K562 (cell line): ENCODE results near the gene PACRG. TPM values are rescaled to one million over a fixed set of nuclear protein-coding genes. Genes with fewer than 3 reads are reported as not detected.

Source experiments
- ATAC-seq: fragments of 200-7000 bp; cut with Tn5 transposase; 3 replicates; pipeline ENCODE4 v1.9.1; 2020; ENCODE audit warnings: moderate library complexity
- BruUV-seq: library from RNA; stranded (reverse); fragments of 400-500 nt; replicated peaks from 2 replicates; lab custom pipeline; 2021; lab: Mats Ljungman, UMichigan
- CTCF ChIA-PET: fragments of 300-600 bp; formaldehyde crosslinking; extraction: SDS; loops from one replicate; lab custom pipeline; 2021; ENCODE audit warnings: low intra/inter-chr PET ratio; lab: Yijun Ruan, JAX
- POLR2A ChIA-PET: fragments of 300-600, 350-650 bp; sonication (Branson Sonifier 250); formaldehyde crosslinking; extraction: SDS; loops from one replicate; lab custom pipeline; 2021; ENCODE audit warnings: antibody characterized with exemption, inconsistent platforms; lab: Yijun Ruan, JAX
- DNase-seq, 4 experiments: peaks; one replicate each; pipeline versions ENCODE4 v3.0.0 to v3.0.0-alpha.2; 2011 to 2018; ENCODE audit warnings: low spot score in 3 of 4, mixed read lengths in 3 of 4; ENCODE audit errors: extremely low read depth in 1 of 4
- FAIRE-seq: peaks from 2 replicates; lab custom pipeline; 2011; peaks lifted over from hg19 to GRCh38; lab: Jason Lieb, UNC
- H2AFZ ChIP-seq: 2 replicates; pipeline ENCODE4 v1.6.0; 2011; ENCODE audit warnings: low read depth, low read length, control low read depth, inconsistent platforms
- H3K27ac ChIP-seq: fragments of 200-600 bp; 3 replicates; pipeline ENCODE4 v1.8.0; 2011; ENCODE audit warnings: low read depth, mild to moderate bottlenecking, control low read depth, inconsistent platforms, low read length, moderate library complexity, mixed read lengths; ENCODE audit errors: extremely low read depth
- H3K27me3 ChIP-seq, 2 experiments: fragments of 300-600 bp in 1 of 2; 2 replicates in 1 of 2; 3 replicates in 1 of 2; pipeline versions ENCODE4 v1.6.0 to v1.8.0; 2011; ENCODE audit warnings: inconsistent platforms in 2 of 2, low read length in 2 of 2, mild to moderate bottlenecking in 1 of 2, mixed read lengths in 1 of 2, moderate library complexity in 1 of 2; ENCODE audit not compliant: control insufficient read depth in 2 of 2, insufficient read depth in 2 of 2
- H3K36me3 ChIP-seq: fragments of 300-600 bp; 3 replicates; pipeline ENCODE4 v1.8.0; 2011; ENCODE audit warnings: mild to moderate bottlenecking, low read length, inconsistent platforms; ENCODE audit not compliant: control insufficient read depth, insufficient read depth
- H3K4me1 ChIP-seq, 2 experiments: fragments of 200-600 bp in 1 of 2; replicated peaks in 1 of 2; 2 replicates in 1 of 2; 3 replicates in 1 of 2; pipeline versions ENCODE4 v1.5.1 to v1.8.0; 2011; ENCODE audit warnings: inconsistent platforms in 2 of 2, low read length in 2 of 2, mild to moderate bottlenecking in 1 of 2, mixed read lengths in 1 of 2, moderate library complexity in 1 of 2; ENCODE audit not compliant: control insufficient read depth in 2 of 2, insufficient read depth in 2 of 2
- H3K4me2 ChIP-seq: 2 replicates; pipeline ENCODE4 v1.6.1; 2011; ENCODE audit warnings: low read length, control low read depth, inconsistent platforms, mixed read lengths; ENCODE audit not compliant: insufficient read depth
- H3K4me3 ChIP-seq: fragments of 200-600 bp; sonication (generic), shearing (Covaris generic); 2 replicates; pipeline ENCODE4 v1.5.1; 2016; ENCODE audit warnings: control low read depth, inconsistent platforms
- H3K79me2 ChIP-seq: fragments of 200-600 bp; 3 replicates; pipeline ENCODE4 v1.8.0; 2011; ENCODE audit warnings: low read length, inconsistent platforms; ENCODE audit not compliant: control insufficient read depth, insufficient read depth
- H3K9ac ChIP-seq, 2 experiments: 2 replicates each; pipeline versions ENCODE4 v1.6.0 to v1.6.1; 2011; ENCODE audit warnings: low read depth in 2 of 2, low read length in 2 of 2, control low read depth in 1 of 2, inconsistent platforms in 1 of 2, mild to moderate bottlenecking in 1 of 2, mixed read lengths in 1 of 2; ENCODE audit not compliant: insufficient read depth in 1 of 2
- H3K9me1 ChIP-seq: one replicate; pipeline ENCODE4 v1.6.0; 2011; ENCODE audit warnings: inconsistent platforms, mild to moderate bottlenecking, low read length, moderate library complexity; ENCODE audit not compliant: control insufficient read depth, insufficient read depth
- H3K9me3 ChIP-seq: replicated peaks from 2 replicates; pipeline ENCODE4 v1.5.1; 2011; ENCODE audit warnings: low read depth, low read length, inconsistent platforms; ENCODE audit not compliant: control insufficient read depth, insufficient read depth
- H4K20me1 ChIP-seq: replicated peaks from 2 replicates; pipeline ENCODE4 v1.6.1; 2011; ENCODE audit warnings: low read length, inconsistent platforms, mixed read lengths; ENCODE audit not compliant: control insufficient read depth, insufficient read depth
- EZH2 ChIP-seq: IDR thresholded peaks from 2 replicates; pipeline ENCODE4 v1.6.1; 2012; ENCODE audit warnings: low read depth, mild to moderate bottlenecking, inconsistent platforms, low read length, borderline replicate concordance
- MEIS2 ChIP-seq: fragments of 450-650 bp; IDR thresholded peaks from 2 replicates; pipeline ENCODE4 v1.6.1; 2014; ENCODE audit warnings: mild to moderate bottlenecking; ENCODE audit not compliant: partially characterized antibody
- PKNOX1 ChIP-seq: fragments of 450-650 bp; IDR thresholded peaks from 2 replicates; pipeline ENCODE4 v1.6.1; 2016
- RNF2 ChIP-seq: sonication (generic); IDR thresholded peaks from 2 replicates; pipeline ENCODE4 v1.6.1; 2016
- RUNX1 ChIP-seq: sonication (generic); IDR thresholded peaks from 2 replicates; pipeline ENCODE4 v1.6.1; 2016; ENCODE audit warnings: antibody characterized with exemption, low read depth
- ZBTB1 ChIP-seq: sonication (generic); formaldehyde crosslinking; IDR thresholded peaks from 2 replicates; pipeline ENCODE4 v1.8.1; 2023; ENCODE audit warnings: missing genetic modification reagents, low read depth, mild to moderate bottlenecking, borderline replicate concordance
- WGBS: fragments of 100-300 bp; shearing (Covaris generic); methylation state at CpG from one replicate; pipeline ENCODE4 v1.1.6; 2016; ENCODE audit warnings: low coverage, mixed read lengths; ENCODE audit not compliant: insufficient coverage; ENCODE audit errors: missing lambda C conversion rate; 5-methylcytosine and 5-hydroxymethylcytosine counted together
- in situ Hi-C: fragments of 300-500 bp; cut with MboI; formaldehyde crosslinking; loops from 4 replicates; pipeline ENCODE4 v1.15.0; 2018; ENCODE audit warnings: inconsistent platforms, mixed read lengths
- intact Hi-C: fragments of 100-400 bp; cut with micrococcal nuclease; formaldehyde crosslinking; loops from 2 replicates; pipeline ENCODE4 v1.14.2; 2022
- polyA plus RNA-seq, 8 experiments: library from polyadenylated mRNA; depleted of rRNA in 4 of 8; stranded (reverse) in 5 of 8; unstranded in 3 of 8; fragments of >200 nt; fragmentation: Nextera tagmentation in 2 of 8; fragmentation: Illumina TruSeq in 1 of 8; extraction: Ambion mirVana in 2 of 8; extraction: Trizol in 1 of 8; gene quantifications; 2 replicates each; pipeline versions ENCODE4 v1.2.1 to v1.2.3, GENCODE V29; 2011 to 2014; ENCODE audit warnings: inconsistent platforms in 1 of 8, missing spikeins in 1 of 8
- total RNA-seq, 7 experiments: library from RNA; depleted of rRNA in 6 of 7; stranded (reverse); fragments of >200 nt in 6 of 7; fragmentation: Illumina TruSeq in 2 of 7; extraction: Trizol in 2 of 7; gene quantifications; 2 replicates each; pipeline versions ENCODE4 v1.2.1 to v1.2.3, GENCODE V29; 2011 to 2021; ENCODE audit warnings: low replicate concordance in 1 of 7

The PACRG gene
- total and polyA plus RNA-seq, 9 of the 15 experiments (the other 6 are each of a cell fraction or from before 2014, with no cell fraction given), result 0.04 TPM; not detected in 8

- H2AFZ ChIP-seq, result no peak overlapping the region
- ChIA-PET CTCF (no interaction called here), POLR2A (no interaction called here)
- TF ChIP-seq PKNOX1 (peak; percentile 33; the same call in 1 of the 2 replicates), RNF2 (0 out of 2 replicates have a peak, but pooled peaks have one; percentile 12), EZH2 (0 out of 2 replicates have a peak, but pooled peaks have one; percentile 62), ZBTB1 (CRISPR knock-in tag) (no peak), RUNX1 (no peak), MEIS2 (peak; percentile 72)
- no peaks in the 10 kb centered on the region for H3K9me1 ChIP-seq
- no peaks in the 10 kb centered on the region for H3K4me1 ChIP-seq
- H3K9ac ChIP-seq, result no peak overlapping the region
- ATAC-seq (peak; percentile 47; the same call in 2 of the 3 replicates), DNase-seq (no peak), FAIRE-seq (no peak)
- H3K79me2 ChIP-seq, result no peaks in the 10 kb centered on the region
- no peaks in the 10 kb centered on the region for H3K36me3 ChIP-seq
- BruUV-seq, result no TSS peak
- intact Hi-C loops (no loop called here), in situ Hi-C loops (no loop called here)
- H3K4me2 ChIP-seq, result no peak overlapping the region; the same call in 1 of the 2 replicates
- no peak overlapping the region for H3K27ac ChIP-seq
- H3K4me3 ChIP-seq, result no peak overlapping the region
- no peaks in the 10 kb centered on the region for H4K20me1 ChIP-seq
- 3% methylated on average over 44 of the region's 44 CpGs for WGBS
- no peaks in the 10 kb centered on the region for H3K9me3 ChIP-seq
- H3K27me3 ChIP-seq, result peaks cover 43 to 51% of the 10 kb centered on the region in 2 experiments
These were observed 582.6 kb downstream of the PACRG start for GRCh38 chr6:163310096-163310972.
